Measurements from ENCODE around the gene ZBTB12. TPM values are rescaled to one million over a fixed set of nuclear protein-coding genes. Genes with fewer than 3 reads are reported as not detected.

The ZBTB12 gene
- total and polyA plus RNA-seq, 2 of the 13 experiments (the other 11 are each of a cell fraction or from before 2014, with no cell fraction given): 4.8 to 6.0 TPM

GRCh38 chr6:31945507-31946369 is 43.9 kb upstream of the ZBTB12 start, which contains the start of gene CFB (continued):
- no peak for TF ChIP-seq CBX2 (IDR thresholded peaks at IDR 0.05; ENCODE audit: low read depth, low read length)
- TF ChIP-seq CBX2 (CRISPR knock-in tag; IDR thresholded peaks at IDR 0.05; ENCODE audit: low read depth): no peak
- TF ChIP-seq SIX4 (CRISPR knock-in tag; IDR thresholded peaks at IDR 0.05): peak; percentile 62
- peak; percentile 88; the same call in 1 of the 2 replicates for TF ChIP-seq ZNF232 (CRISPR knock-in tag; IDR thresholded peaks at IDR 0.05; ENCODE audit: borderline replicate concordance)
- 0 out of 2 replicates have a peak, but pooled peaks have one; percentile 61 for TF ChIP-seq ZNF343 (CRISPR knock-in tag; IDR thresholded peaks at IDR 0.05)
- TF ChIP-seq ZNF720 (CRISPR knock-in tag; IDR thresholded peaks at IDR 0.05): no peak
- TF ChIP-seq SRSF1 (optimal IDR thresholded peaks at IDR 0.05; ENCODE audit: low read depth, low read length): no peak
- no peak for TF ChIP-seq ZNF318 (CRISPR knock-in tag; IDR thresholded peaks at IDR 0.05)
- peak; percentile 93; the same call in 1 of the 2 replicates for TF ChIP-seq STAT6 (CRISPR knock-in tag; IDR thresholded peaks at IDR 0.05; ENCODE audit: borderline replicate concordance)
- peak; percentile 59 for TF ChIP-seq RBM39 (IDR thresholded peaks at IDR 0.05; ENCODE audit: low read depth, low read length, poor library complexity, severe bottlenecking)
- TF ChIP-seq SP5 (CRISPR knock-in tag; IDR thresholded peaks at IDR 0.05; ENCODE audit: borderline replicate concordance, low read depth): peak; percentile 95
- peak; percentile 67 for TF ChIP-seq ARID4A (CRISPR knock-in tag; IDR thresholded peaks at IDR 0.05; ENCODE audit: borderline replicate concordance)
- TF ChIP-seq ZMYM2 (CRISPR knock-in tag; IDR thresholded peaks at IDR 0.05): no peak

All from HepG2 (cell line).